GM23248 (cell line): Measurements from ENCODE around the gene DBF4.
"Not testable (repeated sequence)": the region's sequence is repeated elsewhere in the genome, so short reads cannot be mapped to it uniquely, and the experiment has no call there.

Source experiments
- EZH2 ChIP-seq: fragments of 200-600 bp; sonication (generic); IDR thresholded peaks from 2 replicates; pipeline ENCODE4 v1.6.1; 2018; ENCODE audit warnings: antibody characterized with exemption, mild to moderate bottlenecking; ENCODE audit not compliant: insufficient read depth, poor library complexity, severe bottlenecking
- EZH2phosphoT487 ChIP-seq: fragments of 200-600 bp; sonication (generic); IDR thresholded peaks from 2 replicates; pipeline ENCODE4 v1.6.1; 2018; ENCODE audit warnings: antibody characterized with exemption, moderate library complexity, mild to moderate bottlenecking, low read depth; ENCODE audit not compliant: insufficient read depth

GRCh38 chr7:87828383-87828782, 47.9 kb upstream of the DBF4 start:
- not testable (repeated sequence) for TF ChIP-seq EZH2, EZH2phosphoT487
